RWPE2 (cell line): ENCODE measurements around the gene RGS7.
"Not testable (repeated sequence)": the region's sequence is repeated elsewhere in the genome, so short reads cannot be mapped to it uniquely, and the experiment has no call there.

Source experiments
- ATAC-seq: fragments of 200-7000 bp; cut with Tn5 transposase; 3 replicates; pipeline ENCODE4 v1.9.1; 2021; ENCODE audit warnings: low read depth
- DNase-seq: peaks from one replicate; pipeline ENCODE4 v3.0.0-alpha.2; 2020; ENCODE audit warnings: low spot score
- H3K27ac ChIP-seq: fragments of 450-650 bp; 2 replicates; pipeline ENCODE4 v1.5.1; 2017; ENCODE audit warnings: mild to moderate bottlenecking; ENCODE audit not compliant: poor library complexity, severe bottlenecking
- H3K27me3 ChIP-seq: fragments of 250-450 bp; sonication (Bioruptor Pico); 2 replicates; pipeline ENCODE4 v1.5.1; 2021; ENCODE audit warnings: mild to moderate bottlenecking, moderate library complexity; ENCODE audit not compliant: insufficient read depth, poor library complexity, severe bottlenecking
- H3K36me3 ChIP-seq: fragments of 250-450 bp; sonication (Bioruptor Pico); 2 replicates; pipeline ENCODE4 v1.5.1; 2020; ENCODE audit warnings: low read depth, mild to moderate bottlenecking, moderate library complexity
- H3K4me1 ChIP-seq: fragments of 250-450 bp; sonication (Bioruptor Pico); 2 replicates; pipeline ENCODE4 v1.5.1; 2021; ENCODE audit warnings: mild to moderate bottlenecking, moderate library complexity; ENCODE audit not compliant: insufficient read depth, poor library complexity, severe bottlenecking
- H3K4me3 ChIP-seq: fragments of 250-450 bp; sonication (Bioruptor Pico); 2 replicates; pipeline ENCODE4 v1.5.1; 2021; ENCODE audit warnings: mild to moderate bottlenecking, moderate library complexity; ENCODE audit not compliant: severe bottlenecking
- H3K9me3 ChIP-seq: fragments of 250-450 bp; sonication (Bioruptor Pico); 2 replicates; pipeline ENCODE4 v1.5.1; 2021; ENCODE audit warnings: mild to moderate bottlenecking, moderate library complexity; ENCODE audit not compliant: severe bottlenecking
- CTCF ChIP-seq: fragments of 450-650 bp; IDR thresholded peaks from one replicate; pipeline ENCODE4 v1.5.1; 2017; ENCODE audit warnings: mild to moderate bottlenecking, moderate library complexity; ENCODE audit not compliant: poor library complexity, severe bottlenecking

Gene RGS7

DNA sequence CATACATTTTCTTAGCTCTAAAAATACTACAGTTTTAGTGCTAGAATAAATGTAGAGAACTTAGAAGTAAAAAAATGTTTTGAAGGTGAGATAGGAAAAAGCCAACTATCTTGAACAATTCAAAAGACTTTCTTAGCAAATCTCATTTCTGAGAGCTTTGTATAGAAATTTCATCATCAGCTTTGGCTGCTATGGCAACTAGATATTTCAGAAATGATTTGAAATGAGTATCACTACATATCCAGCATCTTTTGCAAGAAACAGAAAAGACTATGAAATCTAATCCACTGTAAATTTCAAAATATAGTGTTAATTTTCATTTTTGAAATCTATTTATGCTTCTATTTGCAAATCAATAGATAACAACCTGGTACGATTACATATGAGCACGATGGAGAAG, 57.7 kb downstream of the RGS7 start:
- Histone ChIP-seq H3K4me3 (no peak overlapping the region), H3K27ac (no peak overlapping the region), H3K4me1 (no peaks in the 10 kb centered on the region), H3K36me3 (no peaks in the 10 kb centered on the region), H3K27me3 (no peaks in the 10 kb centered on the region), H3K9me3 (no peaks in the 10 kb centered on the region)
- DNase-seq = no peak
- ATAC-seq = no peak
- TF ChIP-seq CTCF = no peak

DNA sequence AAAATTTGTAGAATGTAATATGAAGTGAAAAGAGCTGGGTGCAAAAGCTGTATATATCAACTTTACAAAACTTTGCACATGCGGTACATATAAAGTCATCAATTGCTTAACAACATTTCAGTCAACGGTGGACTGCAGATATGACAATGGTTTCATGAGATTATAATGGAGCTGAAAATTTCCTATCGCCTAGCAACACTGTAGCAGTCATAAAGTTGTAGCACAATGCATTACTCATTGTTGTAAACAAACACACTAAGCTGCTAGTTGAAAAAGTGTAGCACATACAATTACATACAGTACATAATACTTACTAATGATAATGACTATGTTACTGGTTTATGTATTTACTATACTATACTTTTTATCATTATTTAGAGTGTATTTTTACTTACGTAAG, 64.0 kb downstream of the RGS7 start:
- H3K27ac ChIP-seq = no peak overlapping the region
- no peak for TF ChIP-seq CTCF

DNA sequence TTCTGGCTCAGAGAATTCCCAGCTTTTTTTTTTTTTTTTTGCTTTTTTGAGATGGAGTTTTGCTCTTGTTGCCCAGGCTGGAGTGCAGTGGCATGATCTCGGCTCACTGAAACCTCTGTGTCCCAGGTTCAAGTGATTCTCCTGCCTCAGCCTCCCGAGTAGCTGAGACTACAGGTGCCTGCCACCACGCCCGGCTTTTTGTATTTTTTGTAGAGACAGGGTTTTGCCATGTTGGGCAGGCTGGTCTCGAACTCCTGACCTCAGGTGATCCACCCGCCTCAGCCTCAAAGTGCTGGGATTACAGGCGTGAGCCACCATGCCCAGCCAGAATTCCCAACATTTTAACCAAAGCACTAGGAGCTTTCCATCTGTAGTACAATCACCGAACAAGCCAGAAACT, 65.5 kb downstream of the RGS7 start:
- H3K27me3 ChIP-seq, H3K9me3 ChIP-seq, ATAC-seq, H3K27ac ChIP-seq, H3K4me1 ChIP-seq, H3K36me3 ChIP-seq, H3K4me3 ChIP-seq, DNase-seq: not testable (repeated sequence)

More for the DNA sequence above, 64.0 kb downstream of the RGS7 start:
- Histone ChIP-seq H3K4me1 (no peaks in the 10 kb centered on the region), H3K27me3 (no peaks in the 10 kb centered on the region), H3K4me3 (no peak overlapping the region), H3K9me3 (no peaks in the 10 kb centered on the region), H3K36me3 (no peaks in the 10 kb centered on the region)
- ATAC-seq (no peak), DNase-seq (no peak)

DNA sequence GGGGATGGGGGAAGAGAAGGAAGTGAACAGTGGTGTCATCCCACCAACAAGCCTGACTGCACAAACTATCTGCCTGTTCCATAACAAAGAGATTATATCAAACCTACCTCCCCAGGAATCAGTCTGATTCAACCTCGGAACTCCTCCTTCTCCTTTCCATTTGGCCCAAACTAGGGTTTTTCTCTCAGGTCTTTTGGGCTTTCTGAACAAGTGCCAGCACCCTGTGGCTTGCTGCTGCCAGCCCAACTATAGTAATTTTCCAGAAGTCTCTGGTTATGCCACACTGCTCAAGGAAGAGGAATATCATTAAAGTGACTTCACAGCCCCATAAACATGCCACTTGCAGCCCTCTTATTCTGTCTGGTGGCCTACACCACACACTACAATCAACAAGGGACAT, 70.5 kb downstream of the RGS7 start:
- ATAC-seq = no peak

GRCh38 chr1:241276391-241276790, 80.6 kb downstream of the RGS7 start:
- H3K27me3 ChIP-seq = no peaks in the 10 kb centered on the region
- no peak overlapping the region for H3K27ac ChIP-seq
- no peaks in the 10 kb centered on the region for H3K36me3 ChIP-seq
- H3K9me3 ChIP-seq = no peaks in the 10 kb centered on the region
- no peak for TF ChIP-seq CTCF
- H3K4me3 ChIP-seq = no peak overlapping the region
- H3K4me1 ChIP-seq = peaks cover 5% of the 10 kb centered on the region
- ATAC-seq = peak; percentile 55; the same call in 1 of the 3 replicates
- no peak for DNase-seq

More for the DNA sequence above, 70.5 kb downstream of the RGS7 start:
- Histone ChIP-seq H3K27ac (no peak overlapping the region), H3K4me3 (no peak overlapping the region), H3K9me3 (peaks cover 2% of the 10 kb centered on the region), H3K27me3 (no peaks in the 10 kb centered on the region), H3K4me1 (no peaks in the 10 kb centered on the region), H3K36me3 (no peaks in the 10 kb centered on the region)
- no peak for DNase-seq
- TF ChIP-seq CTCF = no peak
